Measurements from ENCODE around the gene FLACC1.

DNA sequence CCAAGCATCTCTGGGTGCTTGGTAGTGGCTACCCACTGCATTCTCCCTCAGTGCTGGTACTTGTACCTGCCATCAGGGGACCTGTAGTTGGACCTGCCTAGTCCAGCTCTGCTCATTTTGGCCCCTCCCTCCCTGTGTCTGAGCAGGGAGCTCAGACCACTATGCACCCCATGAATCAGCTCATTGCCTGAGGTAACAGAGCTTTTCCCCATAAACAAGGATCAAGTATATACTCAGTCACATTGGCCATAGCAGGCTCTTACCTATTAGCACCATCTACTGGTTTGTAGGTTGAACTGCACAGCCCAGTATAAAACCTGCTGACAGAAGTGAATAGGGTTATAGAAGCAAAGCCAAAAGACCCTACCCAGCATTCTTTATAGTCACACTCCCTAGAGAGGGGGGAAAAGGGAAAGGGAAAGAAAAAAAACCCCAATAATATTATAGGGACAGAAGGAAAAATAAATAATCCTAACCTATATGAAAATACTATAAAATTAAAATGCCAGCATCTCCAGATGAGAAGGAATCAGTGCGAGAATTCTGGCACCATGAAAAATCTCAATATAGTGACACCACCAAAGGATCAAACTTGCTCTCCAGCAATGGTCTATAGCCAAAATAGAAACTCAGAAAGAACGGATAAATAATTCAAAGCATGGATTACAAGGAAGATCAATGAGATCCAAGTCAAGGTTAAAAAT is 6.9 kb upstream of the FLACC1 start:
- TF ChIP-seq ZNF274 (IDR thresholded peaks at IDR 0.05; ENCODE audit: borderline replicate concordance, extremely low read depth, low read length) = no peak
- no peak for TF ChIP-seq POLR2AphosphoS5 (IDR thresholded peaks at IDR 0.05; ENCODE audit: low read depth, low read length)
- TF ChIP-seq YY1 (IDR thresholded peaks at IDR 0.05; ENCODE audit: low read depth, low read length) = no peak
- TF ChIP-seq, protein P1, sequence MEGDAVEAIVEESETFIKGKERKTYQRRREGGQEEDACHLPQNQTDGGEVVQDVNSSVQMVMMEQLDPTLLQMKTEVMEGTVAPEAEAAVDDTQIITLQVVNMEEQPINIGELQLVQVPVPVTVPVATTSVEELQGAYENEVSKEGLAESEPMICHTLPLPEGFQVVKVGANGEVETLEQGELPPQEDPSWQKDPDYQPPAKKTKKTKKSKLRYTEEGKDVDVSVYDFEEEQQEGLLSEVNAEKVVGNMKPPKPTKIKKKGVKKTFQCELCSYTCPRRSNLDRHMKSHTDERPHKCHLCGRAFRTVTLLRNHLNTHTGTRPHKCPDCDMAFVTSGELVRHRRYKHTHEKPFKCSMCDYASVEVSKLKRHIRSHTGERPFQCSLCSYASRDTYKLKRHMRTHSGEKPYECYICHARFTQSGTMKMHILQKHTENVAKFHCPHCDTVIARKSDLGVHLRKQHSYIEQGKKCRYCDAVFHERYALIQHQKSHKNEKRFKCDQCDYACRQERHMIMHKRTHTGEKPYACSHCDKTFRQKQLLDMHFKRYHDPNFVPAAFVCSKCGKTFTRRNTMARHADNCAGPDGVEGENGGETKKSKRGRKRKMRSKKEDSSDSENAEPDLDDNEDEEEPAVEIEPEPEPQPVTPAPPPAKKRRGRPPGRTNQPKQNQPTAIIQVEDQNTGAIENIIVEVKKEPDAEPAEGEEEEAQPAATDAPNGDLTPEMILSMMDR (IDR thresholded peaks at IDR 0.05; ENCODE audit: control extremely low read depth in 1 of 3, insufficient read depth in 1 of 3, low read depth in 1 of 3, low read length in 3 of 3) = peak in 2 of 3 experiments; percentile 81 to 85; a peak in 3 of 4 replicates
- TF ChIP-seq EGR1 (IDR thresholded peaks at IDR 0.05; ENCODE audit: borderline replicate concordance, low read depth, low read length) = no peak
- TF ChIP-seq RAD21 (IDR thresholded peaks at IDR 0.05 in 1 of 2, conservative IDR thresholded peaks at IDR 0.05 in 1 of 2; ENCODE audit: low read depth in 2 of 2, low read length in 2 of 2) = peak; percentile 88 to 92

All from H1 (cell line).